DMS 273 (cell line): ENCODE data around the gene PXN.

ENCODE experiments used
- DNase-seq: peaks from one replicate; lab custom pipeline; 2025; ENCODE audit not compliant: unreplicated experiment; lab: John Stamatoyannopoulos, UW

Gene PXN

GRCh38 chr12:120180975-120181374 lies 84.6 kb downstream of the PXN start:
- DNase-seq: no peak

- no peak for DNase-seq
Measured at GRCh38 chr12:120175537-120175936, 90.0 kb downstream of the PXN start.

DNA sequence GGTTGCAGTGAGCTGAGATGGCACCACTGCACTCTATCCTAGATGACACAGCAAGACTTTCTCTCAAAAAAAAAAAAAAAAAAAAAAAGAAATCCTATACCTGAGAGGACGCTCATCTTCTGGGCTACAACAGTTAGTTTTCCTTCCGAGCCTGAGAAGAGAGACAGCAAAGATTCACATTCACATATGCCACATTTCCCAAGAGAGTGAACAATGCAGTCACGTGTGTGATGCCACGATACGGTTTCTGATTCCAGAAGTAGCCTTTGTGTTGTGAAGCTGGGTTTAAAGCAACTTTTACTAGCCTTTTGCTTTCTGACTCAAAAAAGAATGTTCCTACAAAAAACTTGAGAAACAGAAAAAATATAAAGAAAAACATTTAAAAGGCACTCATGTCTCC lies 90.5 kb downstream of the PXN start:
- DNase-seq: no peak

DNA sequence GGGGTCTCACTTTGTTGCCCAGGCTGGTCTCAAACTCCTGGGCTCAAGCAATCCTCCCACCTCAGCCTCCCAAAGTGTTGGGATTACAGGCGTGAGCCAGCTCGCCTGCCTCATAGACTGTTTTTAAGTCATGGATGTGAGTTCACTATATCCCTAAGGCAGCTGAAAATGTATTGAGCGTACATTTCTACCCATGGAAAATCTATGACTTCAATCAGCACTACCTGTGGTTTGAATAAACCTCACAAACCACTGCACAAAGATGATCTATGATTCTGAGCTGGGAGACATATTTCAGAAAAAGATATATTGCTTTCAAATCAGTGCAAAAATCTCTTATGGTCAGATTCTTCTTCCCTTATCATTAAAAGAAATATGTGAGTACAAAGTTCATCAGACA lies 93.5 kb downstream of the PXN start:
- no peak for DNase-seq

- no peak for DNase-seq
Measured at GRCh38 chr12:120170631-120171030, 94.9 kb downstream of the PXN start.

DNA sequence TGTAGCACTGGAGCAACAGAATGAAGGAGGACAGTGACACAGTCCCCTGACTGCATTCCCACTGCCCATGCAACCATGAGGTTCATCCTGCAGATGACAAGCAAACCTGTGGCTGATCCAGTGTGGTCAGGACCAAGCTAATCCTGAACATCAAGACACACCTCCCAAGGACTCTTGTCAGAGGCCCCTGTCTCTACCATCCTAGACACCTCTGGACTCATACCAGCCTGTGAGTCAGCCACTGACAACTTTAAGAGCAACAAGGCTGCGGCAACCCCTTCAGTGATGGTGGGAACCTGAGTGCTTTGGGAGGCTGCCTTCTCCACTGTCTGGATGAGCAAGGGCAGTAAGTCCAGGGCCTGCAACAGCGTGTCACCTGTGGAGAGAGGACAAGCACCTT lies 95.6 kb downstream of the PXN start:
- no peak for DNase-seq

DNA sequence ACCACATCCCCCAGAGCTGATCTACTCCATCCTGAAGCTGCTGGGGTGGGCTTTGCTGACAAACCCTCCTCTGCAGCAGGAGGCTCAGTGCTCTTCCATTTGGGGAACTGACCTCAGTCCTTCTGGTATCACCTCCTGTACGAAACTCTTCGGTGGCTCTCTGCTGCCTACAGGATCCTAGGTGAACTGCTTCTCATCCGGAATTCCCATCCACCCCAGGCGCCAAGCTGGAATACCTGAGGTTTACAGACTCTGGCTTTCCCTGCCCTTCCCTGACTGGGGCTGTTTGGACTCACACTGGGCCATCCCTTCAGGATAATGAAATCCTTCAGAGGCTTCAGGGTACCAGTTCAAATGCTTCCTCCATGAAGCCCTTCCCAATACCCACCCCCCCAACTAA lies 97.2 kb downstream of the PXN start:
- DNase-seq: no peak

DNA sequence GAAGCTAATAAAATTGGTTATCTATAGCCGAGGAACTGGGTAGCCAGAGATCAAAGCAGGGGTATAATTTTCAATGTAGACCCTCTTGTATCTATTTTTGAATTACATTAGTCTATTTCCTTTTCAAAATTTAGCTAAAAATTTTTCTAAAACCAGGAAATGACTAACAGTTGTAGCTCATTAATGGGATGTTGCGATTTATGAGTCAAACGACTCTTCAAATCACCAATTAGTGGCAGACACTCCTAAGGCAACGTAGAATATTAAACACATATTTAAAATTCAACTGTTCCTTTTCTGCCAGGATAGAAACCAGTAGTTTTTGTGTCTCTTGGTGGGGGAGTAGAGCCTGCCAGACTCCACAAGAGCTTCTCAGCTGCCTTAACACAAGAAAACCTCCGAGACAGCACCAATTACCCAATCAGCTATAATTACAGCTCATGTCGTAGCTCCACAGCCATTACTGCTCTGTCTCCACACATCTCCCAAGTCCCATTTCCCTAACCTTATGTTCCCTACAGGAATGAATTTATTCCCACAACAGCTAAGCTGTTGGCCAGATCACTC lies 97.9 kb downstream of the PXN start:
- no peak for DNase-seq

DNA sequence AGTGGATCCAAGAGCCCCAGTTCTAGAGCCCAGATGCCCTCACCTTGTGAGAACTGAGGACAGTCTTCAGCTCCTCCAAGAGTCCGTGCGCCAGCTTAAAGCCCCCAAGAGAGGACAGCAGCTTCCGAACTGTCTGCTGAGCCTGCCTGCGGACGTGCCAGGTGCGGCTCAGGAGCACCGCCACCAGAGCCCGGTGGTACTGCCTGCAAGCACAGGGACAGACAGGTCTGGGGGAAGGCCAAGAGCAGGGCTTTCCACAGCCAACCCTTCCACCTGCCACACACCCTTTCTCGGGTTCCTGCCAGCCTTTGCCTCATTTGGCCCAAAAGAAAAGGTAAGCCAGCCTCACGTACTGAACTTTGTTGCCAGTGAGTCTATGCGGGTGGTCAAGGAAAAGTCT lies 101.2 kb downstream of the PXN start:
- no peak for DNase-seq

- DNase-seq: no peak
Measured at GRCh38 chr12:120162763-120163162, 102.8 kb downstream of the PXN start.

GRCh38 chr12:120161852-120162251 lies 103.7 kb downstream of the PXN start:
- no peak for DNase-seq
